PC-9 (cell line): ENCODE results near the gene CAMTA1. TPM values are rescaled to one million over a fixed set of nuclear protein-coding genes. Genes with fewer than 3 reads are reported as not detected.

Source experiments
- BruUV-seq: library from RNA; stranded (reverse); fragments of 400-500 nt; replicated peaks from 2 replicates; lab custom pipeline; 2021; lab: Mats Ljungman, UMichigan
- CTCF ChIA-PET: fragments of 300-600 bp; sonication (Branson Sonifier 250); formaldehyde crosslinking; loops from one replicate; lab custom pipeline; 2022; ENCODE audit warnings: antibody characterized with exemption; lab: Charles Lee
- POLR2A ChIA-PET: fragments of 300-600 bp; sonication (Branson Sonifier 250); formaldehyde crosslinking; loops from one replicate; lab custom pipeline; 2022; ENCODE audit warnings: antibody characterized with exemption; ENCODE audit not compliant: unreplicated experiment; lab: Charles Lee
- DNase-seq, 2 experiments: peaks; one replicate each; pipeline versions ENCODE4 v3.0.0 to v3.0.0-alpha.2; 2015 to 2022; ENCODE audit warnings: mixed read lengths in 1 of 2
- H2AFZ ChIP-seq: fragments of 200-600 bp; sonication (generic); 2 replicates; pipeline ENCODE4 v1.8.1; 2017; ENCODE audit warnings: antibody characterized with exemption
- H3F3A ChIP-seq: fragments of 200-600 bp; sonication (generic); 2 replicates; pipeline ENCODE4 v1.8.1; 2017; ENCODE audit warnings: antibody characterized with exemption, mild to moderate bottlenecking, low read depth; ENCODE audit not compliant: insufficient read depth
- H3K27ac ChIP-seq: fragments of 200-600 bp; sonication (generic); 2 replicates; pipeline ENCODE4 v1.6.1; 2016; ENCODE audit warnings: mixed run types
- H3K27me3 ChIP-seq: fragments of 200-600 bp; sonication (generic); 2 replicates; pipeline ENCODE4 v1.6.1; 2016; ENCODE audit warnings: low read depth, mixed run types; ENCODE audit not compliant: insufficient read depth
- H3K36me3 ChIP-seq: fragments of 200-600 bp; sonication (generic); 2 replicates; pipeline ENCODE4 v1.6.1; 2016; ENCODE audit warnings: low read depth, mixed run types
- H3K4me1 ChIP-seq: fragments of 200-600 bp; sonication (generic); replicated peaks from 2 replicates; pipeline ENCODE4 v1.6.1; 2016; ENCODE audit warnings: mixed run types; ENCODE audit not compliant: insufficient read depth
- H3K4me2 ChIP-seq: fragments of 200-600 bp; sonication (generic); 2 replicates; pipeline ENCODE4 v1.6.1; 2017; ENCODE audit warnings: mixed run types
- H3K4me3 ChIP-seq: fragments of 200-600 bp; sonication (generic); 2 replicates; pipeline ENCODE4 v1.6.1; 2016; ENCODE audit warnings: mixed run types
- H3K79me2 ChIP-seq: fragments of 200-600 bp; sonication (generic); 2 replicates; pipeline ENCODE4 v1.6.1; 2017; ENCODE audit warnings: low read depth, mixed run types
- H3K9me2 ChIP-seq: fragments of 200-600 bp; sonication (generic); 2 replicates; pipeline ENCODE4 v1.8.1; 2017; ENCODE audit warnings: mild to moderate bottlenecking; ENCODE audit not compliant: insufficient read depth
- H3K9me3 ChIP-seq: fragments of 200-600 bp; sonication (generic); 2 replicates; pipeline ENCODE4 v1.8.1; 2016; ENCODE audit warnings: low read depth; ENCODE audit not compliant: insufficient read depth
- H4K20me1 ChIP-seq: fragments of 200-600 bp; sonication (generic); 2 replicates; pipeline ENCODE4 v1.8.1; 2017; ENCODE audit not compliant: insufficient read depth
- CTCF ChIP-seq: fragments of 200-600 bp; sonication (generic); conservative IDR thresholded peaks from 2 replicates; pipeline ENCODE4 v1.6.1; 2017; ENCODE audit warnings: mixed run types, antibody characterized with exemption, mild to moderate bottlenecking, moderate library complexity
- EZH2 ChIP-seq: fragments of 200-600 bp; sonication (generic); IDR thresholded peaks from 2 replicates; pipeline ENCODE4 v1.8.0; 2017; ENCODE audit warnings: antibody characterized with exemption, low read depth
- intact Hi-C: fragments of 100-400 bp; cut with micrococcal nuclease; formaldehyde crosslinking; loops from one replicate; pipeline ENCODE4 v1.10.0; 2022; ENCODE audit not compliant: unreplicated experiment
- total RNA-seq: library from RNA; stranded (reverse); gene quantifications from 2 replicates; pipeline ENCODE4 v1.2.3, GENCODE V29; 2021

Gene CAMTA1
- total RNA-seq, 1 experiment from 2014 or later = 72.3 TPM

- Histone ChIP-seq H3K9me3 (no peaks in the 10 kb centered on the region), H3F3A (no peaks in the 10 kb centered on the region), H4K20me1 (no peaks in the 10 kb centered on the region), H3K27ac (no peak overlapping the region), H3K36me3 (no peaks in the 10 kb centered on the region), H2AFZ (no peak overlapping the region), H3K27me3 (peaks cover 95% of the 10 kb centered on the region), H3K4me3 (no peak overlapping the region), H3K9me2 (no peaks in the 10 kb centered on the region), H3K4me1 (no peaks in the 10 kb centered on the region), H3K4me2 (no peak overlapping the region), H3K79me2 (no peaks in the 10 kb centered on the region)
- POLR2A ChIA-PET = no interaction called here
- no peak for DNase-seq
- CTCF ChIA-PET = no interaction called here
- TF ChIP-seq CTCF (no peak), EZH2 (no peak)
- BruUV-seq = no TSS peak
- intact Hi-C loops = no loop called here
These were observed 803.2 kb downstream of the CAMTA1 start for GRCh38 chr1:7588457-7588827.

DNA sequence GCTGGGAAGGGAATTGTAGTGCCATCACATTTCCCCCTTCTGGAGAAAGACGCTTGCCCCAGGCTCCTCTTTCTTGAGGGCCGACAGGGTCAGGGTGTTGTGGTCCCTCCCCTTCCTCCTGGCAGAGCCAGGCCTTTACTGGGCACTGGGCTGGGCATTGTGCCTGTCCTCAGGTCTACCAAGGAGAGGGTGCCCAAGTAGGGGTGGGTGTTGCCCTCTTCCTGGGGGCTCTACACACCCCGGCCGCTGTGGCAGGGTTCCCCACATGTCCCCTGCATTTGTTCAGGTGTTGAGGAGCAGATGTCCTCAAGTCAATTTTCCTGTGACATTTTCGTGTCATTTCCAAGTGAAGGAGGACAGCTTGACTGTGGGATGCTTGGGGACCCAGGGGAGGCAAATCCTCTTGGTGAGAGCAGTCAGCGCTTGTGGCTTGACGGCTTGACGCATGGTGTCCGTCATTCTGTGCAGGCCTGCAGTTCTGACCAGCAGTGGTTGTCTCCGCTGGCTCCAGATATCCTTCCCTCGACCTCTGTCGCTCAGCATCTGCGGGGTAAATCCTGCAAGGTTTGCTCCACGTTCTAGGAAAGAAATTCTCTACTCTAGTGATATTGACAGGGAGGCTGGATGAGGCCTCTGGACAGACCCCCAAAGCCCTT lies 804.0 kb downstream of the CAMTA1 start:
- ChIA-PET CTCF (no interaction called here), POLR2A (no interaction called here)
- Histone ChIP-seq H3K79me2 (no peaks in the 10 kb centered on the region), H3F3A (no peaks in the 10 kb centered on the region), H3K9me3 (no peaks in the 10 kb centered on the region), H3K27me3 (peaks cover 93% of the 10 kb centered on the region), H3K36me3 (no peaks in the 10 kb centered on the region), H3K9me2 (no peaks in the 10 kb centered on the region), H3K4me3 (no peak overlapping the region), H2AFZ (no peak overlapping the region), H4K20me1 (no peaks in the 10 kb centered on the region), H3K4me2 (no peak overlapping the region), H3K27ac (no peak overlapping the region), H3K4me1 (no peaks in the 10 kb centered on the region)
- DNase-seq = no peak
- intact Hi-C loops = no loop called here
- no TSS peak for BruUV-seq
- TF ChIP-seq EZH2 = no peak
- TF ChIP-seq CTCF = no peak

- Histone ChIP-seq H3K27ac (no peak overlapping the region), H3K79me2 (no peaks in the 10 kb centered on the region), H3K4me3 (no peak overlapping the region), H3F3A (no peaks in the 10 kb centered on the region), H3K4me1 (no peaks in the 10 kb centered on the region), H3K27me3 (peaks cover 93% of the 10 kb centered on the region), H2AFZ (no peak overlapping the region), H4K20me1 (no peaks in the 10 kb centered on the region), H3K36me3 (no peaks in the 10 kb centered on the region), H3K9me2 (no peaks in the 10 kb centered on the region), H3K9me3 (no peaks in the 10 kb centered on the region), H3K4me2 (no peak overlapping the region)
- ChIA-PET POLR2A (no interaction called here), CTCF (no interaction called here)
- BruUV-seq = no TSS peak
- DNase-seq = no peak
- intact Hi-C loops = no loop called here
- TF ChIP-seq EZH2 (no peak), CTCF (no peak)
These were observed 804.6 kb downstream of the CAMTA1 start for GRCh38 chr1:7589774-7590425.
